Hepatocyte (in vitro differentiated cells): Measurements from ENCODE around the gene RBMS1.

Experiments
- CTCF ChIP-seq: fragments of 200-600 bp; sonication (generic); IDR thresholded peaks from 2 replicates; pipeline ENCODE4 v1.5.1; 2016; ENCODE audit warnings: antibody characterized with exemption, mild to moderate bottlenecking; ENCODE audit not compliant: poor library complexity
- EZH2 ChIP-seq: fragments of 200-600 bp; sonication (generic); IDR thresholded peaks from 2 replicates; pipeline ENCODE4 v1.6.1; 2016; ENCODE audit warnings: antibody characterized with exemption, mild to moderate bottlenecking, borderline replicate concordance
- EZH2phosphoT487 ChIP-seq: fragments of 200-600 bp; sonication (generic); IDR thresholded peaks from one replicate; pipeline ENCODE4 v1.6.1; 2018; ENCODE audit warnings: antibody characterized with exemption, mild to moderate bottlenecking, low read depth, moderate library complexity; ENCODE audit not compliant: unreplicated experiment, severe bottlenecking

- TF ChIP-seq EZH2phosphoT487 (no peak), CTCF (no peak), EZH2 (no peak)
Observed at GRCh38 chr2:160268151-160268781, 225.3 kb downstream of the RBMS1 start.
